IMR-90 (cell line): ENCODE results near the gene DOCK4. TPM values are rescaled to one million over a fixed set of nuclear protein-coding genes. Genes with fewer than 3 reads are reported as not detected.

ENCODE experiments used
- ATAC-seq: fragments of 200-7000 bp; cut with Tn5 transposase; 2 replicates; pipeline ENCODE4 v1.9.1; 2020; ENCODE audit warnings: low read depth, mild to moderate bottlenecking, moderate library complexity
- BruUV-seq: library from RNA; stranded (reverse); fragments of 400-500 nt; replicated peaks from 2 replicates; lab custom pipeline; 2021; lab: Mats Ljungman, UMichigan
- CTCF ChIA-PET: fragments of 300-600 bp; formaldehyde crosslinking; extraction: SDS; loops from one replicate; lab custom pipeline; 2021; ENCODE audit warnings: antibody characterized with exemption; lab: Yijun Ruan, JAX
- POLR2A ChIA-PET: fragments of 300-600 bp; sonication (Branson Sonifier 250); formaldehyde crosslinking; loops from one replicate; lab custom pipeline; 2022; ENCODE audit warnings: antibody characterized with exemption; ENCODE audit not compliant: unreplicated experiment; lab: Charles Lee
- DNase-seq: peaks from one replicate; pipeline ENCODE4 v3.0.0; 2013
- H2AFZ ChIP-seq: replicated peaks from 2 replicates; pipeline ENCODE3; 2013; ENCODE audit warnings: low read length, mild to moderate bottlenecking; ENCODE audit not compliant: poor library complexity
- H2AK5ac ChIP-seq: 2 replicates; pipeline ENCODE4 v1.6.1; 2013; ENCODE audit warnings: low read depth, low read length, inconsistent platforms
- H2AK9ac ChIP-seq: replicated peaks from 2 replicates; pipeline ENCODE3; 2013; ENCODE audit warnings: mild to moderate bottlenecking, low read depth, low read length, moderate library complexity; ENCODE audit not compliant: poor library complexity
- H2BK120ac ChIP-seq: 2 replicates; pipeline ENCODE4 v1.6.1; 2013; ENCODE audit warnings: low read depth, low read length, inconsistent platforms
- H2BK15ac ChIP-seq: 3 replicates; pipeline ENCODE4 v1.6.1; 2013; ENCODE audit warnings: low read depth, low read length, inconsistent platforms
- H2BK20ac ChIP-seq: 2 replicates; pipeline ENCODE4 v1.6.1; 2013; ENCODE audit warnings: low read depth, mild to moderate bottlenecking, inconsistent platforms, low read length, moderate library complexity
- H2BK5ac ChIP-seq: 2 replicates; pipeline ENCODE4 v1.6.1; 2013; ENCODE audit warnings: mild to moderate bottlenecking, low read depth, low read length, inconsistent platforms; ENCODE audit not compliant: poor library complexity, severe bottlenecking
- H3K14ac ChIP-seq: replicated peaks from 2 replicates; pipeline ENCODE4 v1.6.1; 2013; ENCODE audit warnings: low read depth, low read length, inconsistent platforms
- H3K18ac ChIP-seq: 2 replicates; pipeline ENCODE4 v1.6.1; 2013; ENCODE audit warnings: low read depth, low read length, control low read depth
- H3K23ac ChIP-seq: 2 replicates; pipeline ENCODE4 v1.6.1; 2013; ENCODE audit warnings: low read depth, low read length, inconsistent platforms
- H3K27ac ChIP-seq: 2 replicates; pipeline ENCODE4 v1.5.1; 2013; ENCODE audit warnings: mild to moderate bottlenecking, control low read depth, low read length; ENCODE audit not compliant: insufficient read depth
- H3K27me3 ChIP-seq: 2 replicates; pipeline ENCODE4 v1.6.1; 2013; ENCODE audit warnings: low read length; ENCODE audit not compliant: control insufficient read depth, insufficient read depth
- H3K36me3 ChIP-seq: 2 replicates; pipeline ENCODE4 v1.6.1; 2013; ENCODE audit warnings: low read length, mixed read lengths; ENCODE audit not compliant: control insufficient read depth, insufficient read depth
- H3K4ac ChIP-seq: 2 replicates; pipeline ENCODE4 v1.6.1; 2013; ENCODE audit warnings: low read depth, low read length, inconsistent platforms
- H3K4me1 ChIP-seq: 2 replicates; pipeline ENCODE4 v1.6.1; 2013; ENCODE audit warnings: low read length, mixed read lengths; ENCODE audit not compliant: control insufficient read depth, insufficient read depth
- H3K4me2 ChIP-seq: 2 replicates; pipeline ENCODE4 v1.6.1; 2013; ENCODE audit warnings: low read depth, mild to moderate bottlenecking, control low read depth, low read length, moderate library complexity
- H3K4me3 ChIP-seq: 2 replicates; pipeline ENCODE4 v1.5.1; 2013; ENCODE audit warnings: low read depth, mild to moderate bottlenecking, control low read depth, low read length, moderate library complexity; ENCODE audit not compliant: insufficient read depth
- H3K56ac ChIP-seq: 2 replicates; pipeline ENCODE4 v1.6.1; 2013; ENCODE audit warnings: low read length, inconsistent platforms; ENCODE audit not compliant: insufficient read depth; ENCODE audit errors: extremely low read depth
- H3K79me1 ChIP-seq, 2 experiments: 2 replicates each; pipeline ENCODE4 v1.6.1; 2013; ENCODE audit warnings: low read length in 2 of 2, inconsistent platforms in 1 of 2, low read depth in 1 of 2
- H3K9ac ChIP-seq: 2 replicates; pipeline ENCODE4 v1.6.1; 2013; ENCODE audit warnings: low read depth, low read length, control low read depth
- H3K9me1 ChIP-seq: 2 replicates; pipeline ENCODE4 v1.6.1; 2013; ENCODE audit warnings: low read length, inconsistent platforms; ENCODE audit not compliant: insufficient read depth
- H3K9me3 ChIP-seq: 2 replicates; pipeline ENCODE4 v1.6.1; 2013; ENCODE audit warnings: low read length; ENCODE audit not compliant: control insufficient read depth, insufficient read depth
- H4K20me1 ChIP-seq: 2 replicates; pipeline ENCODE4 v1.6.1; 2013; ENCODE audit warnings: low read length, inconsistent platforms; ENCODE audit not compliant: insufficient read depth
- H4K5ac ChIP-seq: 2 replicates; pipeline ENCODE4 v1.6.1; 2013; ENCODE audit warnings: mild to moderate bottlenecking, low read depth, low read length, control low read depth
- H4K8ac ChIP-seq, 2 experiments: 2 replicates each; pipeline ENCODE4 v1.6.1; 2013; ENCODE audit warnings: low read depth in 2 of 2, low read length in 2 of 2, control low read depth in 1 of 2, inconsistent platforms in 1 of 2
- H4K91ac ChIP-seq: 2 replicates; pipeline ENCODE4 v1.6.1; 2013; ENCODE audit warnings: low read depth, low read length, inconsistent platforms; ENCODE audit not compliant: insufficient read depth
- BHLHE40 ChIP-seq: fragments of 150-350 bp; IDR thresholded peaks from 2 replicates; pipeline ENCODE4 v1.6.1; 2016; ENCODE audit warnings: mild to moderate bottlenecking, low read depth, low read length
- CEBPB ChIP-seq: IDR thresholded peaks from 2 replicates; pipeline ENCODE4 v1.6.1; 2012; ENCODE audit warnings: low read depth, low read length, improper control_type of control experiment
- FOS ChIP-seq: fragments of 150-350 bp; IDR thresholded peaks from 2 replicates; pipeline ENCODE4 v1.6.1; 2016; ENCODE audit warnings: low read depth, low read length
- MAFK ChIP-seq: IDR thresholded peaks from 2 replicates; pipeline ENCODE4 v1.6.1; 2012; ENCODE audit warnings: low read depth, low read length, improper control_type of control experiment
- MXI1 ChIP-seq: IDR thresholded peaks from 2 replicates; pipeline ENCODE4 v1.6.1; 2012; ENCODE audit warnings: low read depth, mild to moderate bottlenecking, low read length, moderate library complexity, borderline replicate concordance
- WGBS, 2 experiments: methylation state at CpG; one replicate each; pipeline versions ENCODE4 v1.1.5 to v1.1.7; 2013; ENCODE audit warnings: missing lambda C conversion rate in 2 of 2; ENCODE audit not compliant: insufficient read length in 1 of 2; ENCODE audit errors: extremely low coverage in 2 of 2; 5-methylcytosine and 5-hydroxymethylcytosine counted together
- dilution Hi-C: fragments of 300-500 bp; cut with HindIII; formaldehyde crosslinking; loops from one replicate; pipeline ENCODE4 v1.14.3; 2018; ENCODE audit warnings: low sequenced_read_pairs; ENCODE audit not compliant: unreplicated experiment
- in situ Hi-C: fragments of 300-500 bp; cut with MboI; formaldehyde crosslinking; loops from 3 replicates; pipeline ENCODE4 v1.14.3; 2019; ENCODE audit warnings: low sequenced_read_pairs, inconsistent platforms, mixed read lengths
- intact Hi-C: fragments of 100-400 bp; cut with micrococcal nuclease; formaldehyde crosslinking; loops from 2 replicates; pipeline ENCODE4 v1.10.0; 2022
- polyA plus RNA-seq, 3 experiments: library from polyadenylated mRNA; depleted of rRNA; stranded (reverse); fragments of >200 nt; gene quantifications; 2 replicates each; pipeline ENCODE4 v1.2.3, GENCODE V29; 2012; ENCODE audit warnings: low replicate concordance in 1 of 3
- total RNA-seq: library from RNA; depleted of rRNA; stranded (reverse); fragments of >200 nt; gene quantifications from 2 replicates; pipeline ENCODE4 v1.2.3, GENCODE V29; 2012
- TF ChIP-seq, protein P1 (sequence below): fragments of 150-350 bp; IDR thresholded peaks from 2 replicates; pipeline ENCODE4 v1.6.1; 2017; ENCODE audit warnings: mild to moderate bottlenecking, antibody characterized with exemption, low read length, low read depth

DOCK4 gene
- total and polyA plus RNA-seq, 2 of the 4 experiments (the other 2 are of a cell fraction) = 4.4 to 12.2 TPM

DNA sequence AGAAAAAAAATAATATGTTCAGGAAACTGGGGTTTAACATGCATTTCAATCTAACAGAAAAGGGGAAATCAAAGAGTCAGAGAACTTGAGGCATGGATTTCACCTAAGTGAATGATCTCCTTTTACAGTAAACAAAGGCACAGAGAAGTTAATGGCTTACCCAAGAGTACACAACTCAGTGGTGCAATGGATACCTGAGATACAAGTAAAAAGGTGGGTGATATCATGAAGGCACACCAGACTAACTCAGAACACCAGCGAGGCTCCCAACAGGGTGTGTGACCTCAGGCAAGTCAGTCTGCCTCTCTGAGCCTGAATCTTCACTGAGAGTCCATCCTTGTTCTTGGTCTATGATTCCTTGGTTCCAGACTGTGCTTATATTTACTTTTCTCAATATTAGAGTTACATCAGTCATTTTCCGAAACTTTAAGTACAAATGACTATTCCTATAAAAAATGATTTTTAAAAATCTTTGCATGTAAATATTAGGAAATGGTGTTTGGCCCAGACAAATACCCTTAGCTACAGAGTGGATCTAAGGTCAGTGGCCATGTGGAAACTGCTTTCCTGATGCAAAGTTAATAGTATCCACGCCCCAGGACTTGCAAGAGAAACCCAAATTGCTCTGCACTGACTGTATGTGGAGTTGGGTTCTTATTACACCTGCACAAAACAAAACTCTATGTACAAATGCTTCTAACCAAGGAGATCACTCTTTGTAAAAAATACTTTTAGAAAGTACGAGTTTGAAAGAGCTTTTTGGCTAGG lies 361.1 kb downstream of the DOCK4 start:
- no CpG with 5 or more reads among the region's 4 CpGs for WGBS, 2 experiments
- in situ Hi-C loops (no loop called here), dilution Hi-C loops (no loop called here), intact Hi-C loops (no loop called here)
- H3K79me1 ChIP-seq = no peaks in the 10 kb centered on the region; a peak in 1 of 4 replicates
- ChIA-PET CTCF (no interaction called here), POLR2A (no interaction called here)
- peaks cover 17% of the 10 kb centered on the region for H3K36me3 ChIP-seq
- H2AK9ac ChIP-seq = no peak overlapping the region
- no peak overlapping the region for H2AK5ac ChIP-seq
- no peaks in the 10 kb centered on the region for H3K27me3 ChIP-seq
- 0 out of 2 replicates have a peak, but pooled peaks cover under 1% of the 10 kb centered on the region for H3K9me3 ChIP-seq
- H2BK20ac ChIP-seq = no peak overlapping the region
- H3K9ac ChIP-seq = no peak overlapping the region
- no peak overlapping the region for H2BK15ac ChIP-seq
- no peak overlapping the region for H3K4ac ChIP-seq
- no peak overlapping the region for H3K4me3 ChIP-seq
- DNase-seq (no peak), ATAC-seq (no peak)
- H3K27ac ChIP-seq = no peak overlapping the region
- no peak overlapping the region for H2AFZ ChIP-seq
- H4K20me1 ChIP-seq = no peaks in the 10 kb centered on the region
- no peaks in the 10 kb centered on the region for H3K4me1 ChIP-seq
- H3K4me2 ChIP-seq = no peak overlapping the region
- no peak overlapping the region for H2BK120ac ChIP-seq
- H3K23ac ChIP-seq = no peak overlapping the region
- no peak for TF ChIP-seq MXI1
- TF ChIP-seq, protein P1, sequence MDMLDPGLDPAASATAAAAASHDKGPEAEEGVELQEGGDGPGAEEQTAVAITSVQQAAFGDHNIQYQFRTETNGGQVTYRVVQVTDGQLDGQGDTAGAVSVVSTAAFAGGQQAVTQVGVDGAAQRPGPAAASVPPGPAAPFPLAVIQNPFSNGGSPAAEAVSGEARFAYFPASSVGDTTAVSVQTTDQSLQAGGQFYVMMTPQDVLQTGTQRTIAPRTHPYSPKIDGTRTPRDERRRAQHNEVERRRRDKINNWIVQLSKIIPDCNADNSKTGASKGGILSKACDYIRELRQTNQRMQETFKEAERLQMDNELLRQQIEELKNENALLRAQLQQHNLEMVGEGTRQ = no peak
- TF ChIP-seq BHLHE40 = no peak
- no peak for TF ChIP-seq MAFK
- no peak for TF ChIP-seq CEBPB
- no peak for TF ChIP-seq FOS
- H3K18ac ChIP-seq = no peak overlapping the region
- no peak overlapping the region for H4K91ac ChIP-seq
- no peak overlapping the region for H3K56ac ChIP-seq
- H2BK5ac ChIP-seq = no peak overlapping the region
- H3K9me1 ChIP-seq = no peaks in the 10 kb centered on the region
- H3K14ac ChIP-seq = no peak overlapping the region
- BruUV-seq = no TSS peak
- H4K8ac ChIP-seq = no peak overlapping the region
- H4K5ac ChIP-seq = no peak overlapping the region
